D721Med (cell line): Measurements from ENCODE around the gene NDUFB6.

Source experiments
- DNase-seq: peaks from one replicate; pipeline ENCODE4 v3.0.0; 2011; ENCODE audit warnings: low spot score; ENCODE audit not compliant: insufficient read length
- FAIRE-seq: peaks from 2 replicates; lab custom pipeline; 2011; peaks lifted over from hg19 to GRCh38; lab: Jason Lieb, UNC
- TF ChIP-seq, protein P1 (sequence below): IDR thresholded peaks from 2 replicates; pipeline ENCODE4 v1.5.1; 2012; ENCODE audit warnings: mild to moderate bottlenecking, control low read depth; ENCODE audit not compliant: insufficient read depth; ENCODE audit errors: missing control alignments

Gene NDUFB6

GRCh38 chr9:32523910-32524309 is 49.0 kb downstream of the NDUFB6 start:
- DNase-seq, result no peak
- FAIRE-seq, result no peak
- TF ChIP-seq, protein P1, sequence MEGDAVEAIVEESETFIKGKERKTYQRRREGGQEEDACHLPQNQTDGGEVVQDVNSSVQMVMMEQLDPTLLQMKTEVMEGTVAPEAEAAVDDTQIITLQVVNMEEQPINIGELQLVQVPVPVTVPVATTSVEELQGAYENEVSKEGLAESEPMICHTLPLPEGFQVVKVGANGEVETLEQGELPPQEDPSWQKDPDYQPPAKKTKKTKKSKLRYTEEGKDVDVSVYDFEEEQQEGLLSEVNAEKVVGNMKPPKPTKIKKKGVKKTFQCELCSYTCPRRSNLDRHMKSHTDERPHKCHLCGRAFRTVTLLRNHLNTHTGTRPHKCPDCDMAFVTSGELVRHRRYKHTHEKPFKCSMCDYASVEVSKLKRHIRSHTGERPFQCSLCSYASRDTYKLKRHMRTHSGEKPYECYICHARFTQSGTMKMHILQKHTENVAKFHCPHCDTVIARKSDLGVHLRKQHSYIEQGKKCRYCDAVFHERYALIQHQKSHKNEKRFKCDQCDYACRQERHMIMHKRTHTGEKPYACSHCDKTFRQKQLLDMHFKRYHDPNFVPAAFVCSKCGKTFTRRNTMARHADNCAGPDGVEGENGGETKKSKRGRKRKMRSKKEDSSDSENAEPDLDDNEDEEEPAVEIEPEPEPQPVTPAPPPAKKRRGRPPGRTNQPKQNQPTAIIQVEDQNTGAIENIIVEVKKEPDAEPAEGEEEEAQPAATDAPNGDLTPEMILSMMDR, result no peak

DNA sequence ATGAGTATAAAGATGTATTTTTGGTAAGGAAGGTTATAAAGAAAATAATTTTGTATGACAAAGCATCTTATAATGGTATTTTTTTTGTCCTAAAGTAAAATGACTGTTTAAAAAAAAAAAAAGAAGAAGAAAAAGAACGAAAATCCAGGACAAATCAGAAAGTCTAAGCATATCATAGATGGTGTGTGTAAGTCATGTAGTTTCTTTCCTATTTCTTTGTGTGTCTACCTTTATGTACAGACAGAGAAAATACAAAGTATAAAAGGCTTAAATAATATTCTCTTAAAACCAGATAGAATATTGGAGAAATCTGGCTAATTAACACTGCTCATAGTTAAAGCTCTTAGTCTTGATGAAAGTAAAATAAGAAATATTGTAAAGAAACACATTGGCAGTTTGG is 54.7 kb downstream of the NDUFB6 start:
- no peak for FAIRE-seq
- TF ChIP-seq, protein P1, result no peak
- no peak for DNase-seq

GRCh38 chr9:32516241-32516640 is 56.7 kb downstream of the NDUFB6 start:
- FAIRE-seq (no peak), DNase-seq (no peak)
- TF ChIP-seq, protein P1, result no peak

- FAIRE-seq (no peak), DNase-seq (no peak)
- TF ChIP-seq, protein P1, result no peak
Observed at GRCh38 chr9:32508728-32509127, 64.2 kb downstream of the NDUFB6 start.

DNA sequence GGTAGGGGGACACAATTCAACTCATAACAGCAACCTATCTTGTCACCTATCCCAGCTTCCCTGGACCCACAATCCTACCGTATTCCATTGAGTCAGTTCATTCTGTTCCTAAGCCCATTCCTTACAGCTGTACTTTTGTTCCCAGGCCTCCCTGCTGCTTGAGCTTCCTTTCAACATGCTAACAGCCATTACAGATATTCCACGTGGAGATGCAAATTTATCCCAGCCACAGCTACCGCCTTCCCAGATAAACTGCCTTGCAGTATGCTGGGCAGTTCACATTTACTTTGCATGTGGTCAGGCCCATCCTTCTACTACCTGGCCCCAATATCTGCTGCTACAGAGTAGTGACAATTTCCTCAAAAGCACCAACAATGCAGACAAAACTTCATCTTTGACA is 70.0 kb downstream of the NDUFB6 start:
- TF ChIP-seq, protein P1, result no peak
- DNase-seq, result no peak
- FAIRE-seq, result no peak
